Measurements from ENCODE around the gene ZC2HC1C.

DNA sequence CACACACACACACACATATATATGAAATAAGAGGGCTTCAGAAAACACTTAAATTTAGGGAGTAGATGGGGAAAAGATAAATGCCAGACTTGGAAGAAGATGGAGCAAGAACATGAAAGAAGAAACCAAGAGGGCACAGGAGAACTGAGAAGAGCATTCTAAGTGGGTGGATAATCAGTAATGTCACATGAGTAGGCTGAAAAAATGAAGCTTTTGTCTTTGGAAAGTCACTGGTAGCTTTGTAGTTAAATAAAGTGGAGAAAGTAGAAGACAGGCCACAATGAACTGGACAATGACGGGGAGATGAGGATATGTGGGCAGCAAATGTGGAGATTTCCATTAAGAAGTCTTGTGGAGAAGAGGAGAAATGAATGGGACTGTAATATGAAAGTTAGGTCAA is 2.2 kb upstream of the ZC2HC1C start:
- TF ChIP-seq, protein P1, sequence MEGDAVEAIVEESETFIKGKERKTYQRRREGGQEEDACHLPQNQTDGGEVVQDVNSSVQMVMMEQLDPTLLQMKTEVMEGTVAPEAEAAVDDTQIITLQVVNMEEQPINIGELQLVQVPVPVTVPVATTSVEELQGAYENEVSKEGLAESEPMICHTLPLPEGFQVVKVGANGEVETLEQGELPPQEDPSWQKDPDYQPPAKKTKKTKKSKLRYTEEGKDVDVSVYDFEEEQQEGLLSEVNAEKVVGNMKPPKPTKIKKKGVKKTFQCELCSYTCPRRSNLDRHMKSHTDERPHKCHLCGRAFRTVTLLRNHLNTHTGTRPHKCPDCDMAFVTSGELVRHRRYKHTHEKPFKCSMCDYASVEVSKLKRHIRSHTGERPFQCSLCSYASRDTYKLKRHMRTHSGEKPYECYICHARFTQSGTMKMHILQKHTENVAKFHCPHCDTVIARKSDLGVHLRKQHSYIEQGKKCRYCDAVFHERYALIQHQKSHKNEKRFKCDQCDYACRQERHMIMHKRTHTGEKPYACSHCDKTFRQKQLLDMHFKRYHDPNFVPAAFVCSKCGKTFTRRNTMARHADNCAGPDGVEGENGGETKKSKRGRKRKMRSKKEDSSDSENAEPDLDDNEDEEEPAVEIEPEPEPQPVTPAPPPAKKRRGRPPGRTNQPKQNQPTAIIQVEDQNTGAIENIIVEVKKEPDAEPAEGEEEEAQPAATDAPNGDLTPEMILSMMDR (conservative IDR thresholded peaks at IDR 0.05 in 1 of 2, IDR thresholded peaks at IDR 0.05 in 1 of 2; ENCODE audit: low read depth in 1 of 2, low read length in 2 of 2) = no peak
- TF ChIP-seq EZH2 (IDR thresholded peaks at IDR 0.05; ENCODE audit: low read length, missing control alignments) = no peak
